GM18861 (cell line): ENCODE measurements around the gene QDPR.
"Not testable (repeated sequence)": the region's sequence is repeated elsewhere in the genome, so short reads cannot be mapped to it uniquely, and the experiment has no call there.

Experiments used
- ATAC-seq: cut with Tn5 transposase; IDR thresholded peaks from one replicate; pipeline ENCODE4 v1.9.1; 2021; ENCODE audit not compliant: unreplicated experiment

Gene QDPR

GRCh38 chr4:17511950-17512795 lies at the start of gene QDPR:
Gene QDPR (minus strand): TSS chr4:17512090. CDS start chr4:17512054, 36 bp downstream.
- peak; percentile 98 for ATAC-seq

GRCh38 chr4:17561195-17561909 lies 49.5 kb upstream of the QDPR start:
- ATAC-seq: no peak

GRCh38 chr4:17560065-17560673 lies 48.3 kb upstream of the QDPR start:
- no peak for ATAC-seq

GRCh38 chr4:17559709-17560048 lies 47.8 kb upstream of the QDPR start:
- ATAC-seq: no peak

- no peak for ATAC-seq
Observed at GRCh38 chr4:17558941-17559708, 47.2 kb upstream of the QDPR start.

- no peak for ATAC-seq
Observed at GRCh38 chr4:17557880-17558279, 46.0 kb upstream of the QDPR start.

GRCh38 chr4:17556498-17556897 lies 44.6 kb upstream of the QDPR start:
- no peak for ATAC-seq

- no peak for ATAC-seq
Observed at GRCh38 chr4:17554568-17554967, 42.7 kb upstream of the QDPR start.

GRCh38 chr4:17552427-17552826 lies 40.5 kb upstream of the QDPR start:
- no peak for ATAC-seq

- no peak for ATAC-seq
Observed at GRCh38 chr4:17550549-17550948, 38.7 kb upstream of the QDPR start.

GRCh38 chr4:17546678-17547077 lies 34.8 kb upstream of the QDPR start:
- ATAC-seq: no peak

GRCh38 chr4:17546222-17546621 lies 34.3 kb upstream of the QDPR start:
- ATAC-seq: no peak

GRCh38 chr4:17545374-17546140 lies 33.7 kb upstream of the QDPR start:
- ATAC-seq: no peak

GRCh38 chr4:17544831-17545234 lies 32.9 kb upstream of the QDPR start:
- no peak for ATAC-seq

GRCh38 chr4:17544205-17544604 lies 32.3 kb upstream of the QDPR start:
- no peak for ATAC-seq

- not testable (repeated sequence) for ATAC-seq
Observed at GRCh38 chr4:17537060-17537459, 25.2 kb upstream of the QDPR start.

- no peak for ATAC-seq
Observed at GRCh38 chr4:17535906-17536305, 24.0 kb upstream of the QDPR start.

GRCh38 chr4:17535242-17535641 lies 23.4 kb upstream of the QDPR start:
- ATAC-seq: no peak

- no peak for ATAC-seq
Observed at GRCh38 chr4:17534705-17535104, 22.8 kb upstream of the QDPR start.

- ATAC-seq: no peak
Observed at GRCh38 chr4:17531538-17532285, 19.8 kb upstream of the QDPR start.
